Measurements from ENCODE around the gene OR10A3.
A peak's percentile ranks its signal among the peaks of the same experiment; 100 is the strongest.
"Not testable (repeated sequence)": the region's sequence is repeated elsewhere in the genome, so short reads cannot be mapped to it uniquely, and the experiment has no call there.

Gene OR10A3

GRCh38 chr11:7941608-7942007 is at the start of gene OR10A3:
Gene OR10A3, minus strand, starts transcription at chr11:7941708. Its CDS starts 2,188 bp downstream, at chr11:7939520.
- H3K9me3 ChIP-seq (replicated peaks; ENCODE audit: insufficient read depth, low read length), result no peaks in the 10 kb centered on the region
- H2AFZ ChIP-seq (ENCODE audit: low read length), result no peak within 1 kb of the TSS
- H3K27me3 ChIP-seq (replicated peaks; ENCODE audit: insufficient read depth, low read length), result no peaks in the 10 kb centered on the region
- no peak within 1 kb of the TSS for H3K27ac ChIP-seq (ENCODE audit: low read length)
- no peaks in the 10 kb centered on the region for H3K79me2 ChIP-seq (ENCODE audit: low read length)
- H3K9ac ChIP-seq (ENCODE audit: low read length), result no peak within 1 kb of the TSS
- no peaks in the 10 kb centered on the region for H3K4me1 ChIP-seq (ENCODE audit: low read length)
- H4K20me1 ChIP-seq (ENCODE audit: insufficient read depth, low read length), result no peaks in the 10 kb centered on the region
- H3K36me3 ChIP-seq (replicated peaks; ENCODE audit: insufficient read depth, low read length), result no peaks in the 10 kb centered on the region
- no peak for TF ChIP-seq EZH2 (optimal IDR thresholded peaks at IDR 0.05; ENCODE audit: low read depth, low read length)
- no peak for TF ChIP-seq EZH2phosphoT487 (IDR thresholded peaks at IDR 0.05; ENCODE audit: low read length)
- TF ChIP-seq, protein P1, sequence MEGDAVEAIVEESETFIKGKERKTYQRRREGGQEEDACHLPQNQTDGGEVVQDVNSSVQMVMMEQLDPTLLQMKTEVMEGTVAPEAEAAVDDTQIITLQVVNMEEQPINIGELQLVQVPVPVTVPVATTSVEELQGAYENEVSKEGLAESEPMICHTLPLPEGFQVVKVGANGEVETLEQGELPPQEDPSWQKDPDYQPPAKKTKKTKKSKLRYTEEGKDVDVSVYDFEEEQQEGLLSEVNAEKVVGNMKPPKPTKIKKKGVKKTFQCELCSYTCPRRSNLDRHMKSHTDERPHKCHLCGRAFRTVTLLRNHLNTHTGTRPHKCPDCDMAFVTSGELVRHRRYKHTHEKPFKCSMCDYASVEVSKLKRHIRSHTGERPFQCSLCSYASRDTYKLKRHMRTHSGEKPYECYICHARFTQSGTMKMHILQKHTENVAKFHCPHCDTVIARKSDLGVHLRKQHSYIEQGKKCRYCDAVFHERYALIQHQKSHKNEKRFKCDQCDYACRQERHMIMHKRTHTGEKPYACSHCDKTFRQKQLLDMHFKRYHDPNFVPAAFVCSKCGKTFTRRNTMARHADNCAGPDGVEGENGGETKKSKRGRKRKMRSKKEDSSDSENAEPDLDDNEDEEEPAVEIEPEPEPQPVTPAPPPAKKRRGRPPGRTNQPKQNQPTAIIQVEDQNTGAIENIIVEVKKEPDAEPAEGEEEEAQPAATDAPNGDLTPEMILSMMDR (IDR thresholded peaks at IDR 0.05; ENCODE audit: low read length), result no peak
- DNase-seq, result no peak
- no peaks in the 10 kb centered on the region for H3K9me2 ChIP-seq (replicated peaks; ENCODE audit: insufficient read depth, low read length)
- H3F3A ChIP-seq (ENCODE audit: insufficient read depth, low read length), result no peaks in the 10 kb centered on the region
- H3K4me3 ChIP-seq (ENCODE audit: low read length), result no peak within 1 kb of the TSS
- H3K4me2 ChIP-seq (ENCODE audit: low read depth, low read length), result no peak within 1 kb of the TSS

DNA sequence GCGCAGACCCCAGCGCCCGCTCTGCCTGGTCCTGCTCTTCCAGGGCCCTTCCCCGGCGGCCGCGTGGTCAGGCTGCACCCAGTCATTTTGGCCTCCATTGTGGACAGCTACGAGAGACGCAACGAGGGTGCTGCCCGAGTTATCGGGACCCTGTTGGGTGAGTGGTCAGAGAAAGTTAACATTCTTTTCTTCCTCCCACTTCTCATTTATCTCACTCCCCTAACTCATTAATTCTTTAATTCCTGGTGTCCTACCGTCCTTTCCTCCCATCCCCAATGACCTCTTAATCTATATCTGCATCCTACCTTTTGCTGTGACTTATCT is 46.0 kb upstream of the OR10A3 start:
- not testable (repeated sequence) for H3K27ac ChIP-seq (ENCODE audit: low read length); H3F3A ChIP-seq (ENCODE audit: insufficient read depth, low read length); DNase-seq; H4K20me1 ChIP-seq (ENCODE audit: insufficient read depth, low read length); H3K27me3 ChIP-seq (replicated peaks; ENCODE audit: insufficient read depth, low read length); H3K9me2 ChIP-seq (replicated peaks; ENCODE audit: insufficient read depth, low read length); H3K9me3 ChIP-seq (replicated peaks; ENCODE audit: insufficient read depth, low read length); H3K36me3 ChIP-seq (replicated peaks; ENCODE audit: insufficient read depth, low read length)
- peaks cover 40% of the 10 kb centered on the region for H3K79me2 ChIP-seq (ENCODE audit: low read length)
- peaks cover 13% of the 10 kb centered on the region for H3K4me1 ChIP-seq (ENCODE audit: low read length)
- peak overlapping the region; percentile 96 for H3K4me3 ChIP-seq (ENCODE audit: low read length)
- H3K4me2 ChIP-seq (ENCODE audit: low read depth, low read length), result peak overlapping the region; percentile 99
- peak overlapping the region; percentile 28; the same call in 1 of the 2 replicates for H2AFZ ChIP-seq (ENCODE audit: low read length)
- peak overlapping the region; percentile 74 for H3K9ac ChIP-seq (ENCODE audit: low read length)

DNA sequence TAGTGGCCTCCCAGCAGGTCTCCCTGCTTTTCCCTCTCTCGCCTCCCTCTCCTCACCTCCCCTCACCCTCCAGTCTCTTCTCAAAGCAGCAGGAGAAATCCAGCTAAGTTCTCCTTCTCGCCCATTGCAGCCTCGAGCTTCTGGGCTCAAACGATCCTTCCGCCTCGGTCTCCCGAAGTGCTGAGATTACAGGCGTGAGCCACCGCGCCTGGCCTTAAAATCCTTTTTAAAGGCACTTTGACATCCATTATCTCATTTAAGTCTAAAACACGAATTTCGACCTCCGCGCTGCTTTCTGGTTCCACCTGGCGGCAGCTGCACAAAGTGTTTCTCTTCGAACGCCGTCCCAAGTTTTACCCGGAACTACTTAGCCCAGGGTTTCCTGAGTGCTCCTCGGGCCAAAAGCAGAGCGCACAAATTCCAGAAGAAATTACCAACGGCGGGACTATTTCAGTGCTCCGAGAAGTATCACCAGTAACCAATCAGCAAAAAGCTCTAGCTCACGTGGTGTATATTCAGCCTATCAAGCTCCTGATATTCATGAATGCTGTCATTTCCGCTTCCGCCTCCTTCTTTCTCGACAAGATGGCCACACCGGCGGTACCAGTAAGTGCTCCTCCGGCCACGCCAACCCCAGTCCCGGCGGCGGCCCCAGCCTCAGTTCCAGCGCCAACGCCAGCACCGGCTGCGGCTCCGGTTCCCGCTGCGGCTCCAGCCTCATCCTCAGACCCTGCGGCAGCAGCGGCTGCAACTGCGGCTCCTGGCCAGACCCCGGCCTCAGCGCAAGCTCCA is 45.5 kb upstream of the OR10A3 start, which contains the start of gene EIF3F:
Gene EIF3F, plus strand, starts transcription at position 570 of the 792 bp plus-strand sequence. Its CDS starts 16 bp downstream, at position 586.
- H3K36me3 ChIP-seq (replicated peaks; ENCODE audit: insufficient read depth, low read length), result no peaks in the 10 kb centered on the region; the same call in 1 of the 2 replicates
- H3K27ac ChIP-seq (ENCODE audit: low read length), result no peak within 1 kb of the TSS; the same call in 1 of the 2 replicates
- H3K9me3 ChIP-seq (replicated peaks; ENCODE audit: insufficient read depth, low read length), result no peaks in the 10 kb centered on the region
- H2AFZ ChIP-seq (ENCODE audit: low read length), result peak within 1 kb of the TSS; percentile 80
- peak; percentile 99 for DNase-seq
- TF ChIP-seq EZH2phosphoT487 (IDR thresholded peaks at IDR 0.05; ENCODE audit: low read length) (no peak), EZH2 (optimal IDR thresholded peaks at IDR 0.05; ENCODE audit: low read depth, low read length) (no peak)
- TF ChIP-seq, protein P1 (IDR thresholded peaks at IDR 0.05; ENCODE audit: low read length), result peak; percentile 79
- peaks cover 13% of the 10 kb centered on the region for H3K4me1 ChIP-seq (ENCODE audit: low read length)
- 0 out of 2 replicates have a peak, but pooled peaks cover 6% of the 10 kb centered on the region for H4K20me1 ChIP-seq (ENCODE audit: insufficient read depth, low read length)
- H3K9ac ChIP-seq (ENCODE audit: low read length), result peak within 1 kb of the TSS; percentile 74
- H3K9me2 ChIP-seq (replicated peaks; ENCODE audit: insufficient read depth, low read length), result no peaks in the 10 kb centered on the region
- H3K4me2 ChIP-seq (ENCODE audit: low read depth, low read length), result peak within 1 kb of the TSS; percentile 99
- peak within 1 kb of the TSS; percentile 96 for H3K4me3 ChIP-seq (ENCODE audit: low read length)
- peaks cover 40% of the 10 kb centered on the region for H3K79me2 ChIP-seq (ENCODE audit: low read length)
- no peaks in the 10 kb centered on the region for H3F3A ChIP-seq (ENCODE audit: insufficient read depth, low read length)
- no peaks in the 10 kb centered on the region for H3K27me3 ChIP-seq (replicated peaks; ENCODE audit: insufficient read depth, low read length)

All from MM.1S (cell line).